NB4 (cell line): ENCODE measurements around the gene DAB2IP.

Experiments used
- TF ChIP-seq, protein P1 (sequence below): IDR thresholded peaks from one replicate; pipeline ENCODE4 v1.5.1; 2012; ENCODE audit warnings: low read depth, low read length
- TF ChIP-seq, protein P2 (sequence below): IDR thresholded peaks from 2 replicates; pipeline ENCODE4 v1.6.1; 2011; ENCODE audit warnings: low read depth, low read length

DNA sequence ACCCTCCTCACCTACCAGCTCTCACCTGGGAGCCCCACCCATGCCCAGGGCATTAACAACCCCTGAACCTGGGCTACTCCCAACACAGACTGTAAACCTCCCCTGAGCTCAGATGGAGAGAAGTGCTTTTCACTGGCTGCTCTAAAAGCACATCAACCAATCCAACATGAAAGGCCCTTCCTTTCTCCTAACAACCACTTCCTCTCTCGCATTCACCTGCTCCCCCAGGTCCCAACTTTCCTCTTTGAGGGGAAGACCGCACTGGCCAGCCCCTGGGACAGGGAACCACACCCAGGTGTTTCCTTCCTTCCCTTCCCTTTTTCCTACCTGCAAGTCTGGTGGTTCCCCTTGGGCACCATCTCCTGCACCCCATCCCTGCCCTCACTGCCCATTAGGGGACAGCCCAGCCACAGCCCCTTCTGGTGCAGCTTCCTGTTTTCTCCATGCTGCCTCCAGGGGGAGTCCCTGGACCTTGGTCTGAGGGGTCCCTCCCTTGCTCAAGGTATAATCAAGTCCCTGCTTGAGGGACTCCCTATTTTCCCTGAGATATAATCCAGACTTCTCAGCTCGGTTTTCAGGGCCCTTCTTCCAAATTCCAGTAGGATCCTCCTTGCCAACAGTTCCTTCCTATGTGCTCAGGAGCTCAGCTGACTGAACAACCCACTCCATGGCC, 30.5 kb upstream of the DAB2IP start:
- TF ChIP-seq, protein P1, sequence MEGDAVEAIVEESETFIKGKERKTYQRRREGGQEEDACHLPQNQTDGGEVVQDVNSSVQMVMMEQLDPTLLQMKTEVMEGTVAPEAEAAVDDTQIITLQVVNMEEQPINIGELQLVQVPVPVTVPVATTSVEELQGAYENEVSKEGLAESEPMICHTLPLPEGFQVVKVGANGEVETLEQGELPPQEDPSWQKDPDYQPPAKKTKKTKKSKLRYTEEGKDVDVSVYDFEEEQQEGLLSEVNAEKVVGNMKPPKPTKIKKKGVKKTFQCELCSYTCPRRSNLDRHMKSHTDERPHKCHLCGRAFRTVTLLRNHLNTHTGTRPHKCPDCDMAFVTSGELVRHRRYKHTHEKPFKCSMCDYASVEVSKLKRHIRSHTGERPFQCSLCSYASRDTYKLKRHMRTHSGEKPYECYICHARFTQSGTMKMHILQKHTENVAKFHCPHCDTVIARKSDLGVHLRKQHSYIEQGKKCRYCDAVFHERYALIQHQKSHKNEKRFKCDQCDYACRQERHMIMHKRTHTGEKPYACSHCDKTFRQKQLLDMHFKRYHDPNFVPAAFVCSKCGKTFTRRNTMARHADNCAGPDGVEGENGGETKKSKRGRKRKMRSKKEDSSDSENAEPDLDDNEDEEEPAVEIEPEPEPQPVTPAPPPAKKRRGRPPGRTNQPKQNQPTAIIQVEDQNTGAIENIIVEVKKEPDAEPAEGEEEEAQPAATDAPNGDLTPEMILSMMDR: peak; percentile 80
- TF ChIP-seq, protein P2, sequence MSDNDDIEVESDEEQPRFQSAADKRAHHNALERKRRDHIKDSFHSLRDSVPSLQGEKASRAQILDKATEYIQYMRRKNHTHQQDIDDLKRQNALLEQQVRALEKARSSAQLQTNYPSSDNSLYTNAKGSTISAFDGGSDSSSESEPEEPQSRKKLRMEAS: 0 out of 2 replicates have a peak, but pooled peaks have one; percentile 32
